ENCODE measurements around the gene GPC6.

GPC6 gene

DNA sequence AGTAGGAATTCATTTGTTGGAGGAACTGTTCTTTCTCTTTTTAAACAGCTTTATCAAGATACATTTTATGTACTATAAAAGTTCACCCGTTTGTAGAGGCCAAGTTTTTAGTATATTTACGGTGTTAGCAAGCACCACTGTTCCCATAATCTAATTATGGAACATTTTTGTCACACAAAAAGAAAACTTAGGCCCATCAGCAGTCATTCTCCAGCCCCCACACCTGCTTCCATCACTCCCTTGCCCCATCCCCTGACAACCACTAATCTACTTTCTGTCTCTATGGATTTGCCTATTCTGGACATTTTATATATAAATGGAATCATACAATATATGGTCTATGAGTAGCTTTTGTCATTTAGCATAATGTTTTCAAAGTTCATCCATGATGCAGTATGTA is 787.9 kb downstream of the GPC6 start:
- no peak for DNase-seq (ENCODE audit: low read depth in 4 of 4, low spot score in 1 of 4)

DNA sequence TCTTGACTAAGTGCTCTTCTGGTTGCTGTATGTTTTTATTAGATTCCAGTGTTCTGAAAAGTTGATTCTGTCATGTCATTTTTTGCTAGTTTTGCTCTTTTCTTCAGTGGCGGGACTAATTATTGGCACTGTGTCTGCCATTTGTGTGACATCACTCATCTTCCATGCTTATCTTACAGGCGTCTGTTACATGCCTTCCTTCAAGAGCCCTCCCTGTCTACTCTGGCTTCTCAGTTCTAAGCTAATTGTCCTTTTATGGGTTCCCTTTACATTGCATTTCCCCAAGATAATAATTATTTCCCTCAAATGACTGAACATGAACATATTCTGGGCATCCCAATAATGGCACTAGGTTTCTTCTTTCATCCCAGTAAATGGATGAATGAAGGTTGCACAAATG is 793.8 kb downstream of the GPC6 start:
- no peak for DNase-seq (ENCODE audit: low read depth in 4 of 4, low spot score in 1 of 4)

DNA sequence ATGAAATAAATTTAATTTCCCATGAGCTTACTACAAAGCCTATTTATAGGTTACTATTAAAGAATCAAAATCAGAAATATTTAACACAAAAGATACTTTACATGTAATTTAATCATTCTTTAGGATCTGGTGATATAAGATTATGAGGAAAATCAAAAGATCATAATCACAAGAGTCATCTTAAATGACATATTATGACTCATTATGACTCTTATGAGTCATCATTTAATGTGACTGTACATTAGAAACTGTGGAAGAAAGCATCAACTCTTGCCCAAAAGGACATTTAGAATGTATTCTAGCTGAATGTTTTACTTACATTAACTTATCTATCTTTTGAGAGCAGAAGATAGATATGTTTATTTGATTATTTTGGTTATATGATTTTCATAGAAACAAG is 794.2 kb downstream of the GPC6 start:
- no peak for DNase-seq (ENCODE audit: low read depth in 4 of 4, low spot score in 1 of 4)

DNA sequence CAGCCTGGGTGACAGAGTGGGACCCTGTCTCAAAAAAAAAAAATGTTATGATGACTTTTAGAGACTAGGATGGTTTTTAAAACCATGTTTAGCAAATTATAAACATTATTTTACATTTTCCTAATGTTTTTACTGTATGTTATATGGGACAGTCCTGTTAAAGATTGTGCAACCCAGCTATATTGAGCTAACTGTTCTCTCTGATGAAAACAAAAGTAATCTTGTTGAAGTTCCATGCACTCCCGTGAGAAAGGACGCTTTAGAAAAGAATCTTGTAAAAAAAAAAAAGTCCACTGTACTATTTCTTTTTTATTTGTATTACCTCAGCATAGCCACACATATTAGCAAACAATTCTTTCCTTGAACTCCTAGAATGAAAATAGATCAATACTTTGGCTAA is 801.6 kb downstream of the GPC6 start:
- DNase-seq (ENCODE audit: low read depth in 4 of 4, low spot score in 1 of 4) = no peak

DNA sequence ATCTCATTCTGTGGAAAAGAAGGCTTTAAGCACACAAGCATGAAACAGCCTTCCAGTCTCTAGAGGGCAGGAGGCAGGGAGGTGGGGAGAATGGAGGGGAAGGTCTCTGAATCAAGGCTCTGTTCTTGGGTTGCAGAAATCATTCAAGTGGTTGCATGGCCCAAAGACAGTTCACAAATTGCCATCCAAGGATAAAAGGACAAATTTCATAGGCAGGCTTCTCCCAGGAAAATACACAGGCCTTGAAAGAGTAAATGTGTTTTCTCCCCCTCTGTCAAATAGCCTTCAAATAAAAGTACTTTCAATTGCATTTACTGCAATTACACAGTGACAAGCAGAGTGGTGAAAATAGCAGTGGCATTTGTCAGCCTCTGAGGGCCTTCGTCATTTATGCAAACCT is 802.0 kb downstream of the GPC6 start:
- no peak for DNase-seq (ENCODE audit: low read depth in 4 of 4, low spot score in 1 of 4)

DNA sequence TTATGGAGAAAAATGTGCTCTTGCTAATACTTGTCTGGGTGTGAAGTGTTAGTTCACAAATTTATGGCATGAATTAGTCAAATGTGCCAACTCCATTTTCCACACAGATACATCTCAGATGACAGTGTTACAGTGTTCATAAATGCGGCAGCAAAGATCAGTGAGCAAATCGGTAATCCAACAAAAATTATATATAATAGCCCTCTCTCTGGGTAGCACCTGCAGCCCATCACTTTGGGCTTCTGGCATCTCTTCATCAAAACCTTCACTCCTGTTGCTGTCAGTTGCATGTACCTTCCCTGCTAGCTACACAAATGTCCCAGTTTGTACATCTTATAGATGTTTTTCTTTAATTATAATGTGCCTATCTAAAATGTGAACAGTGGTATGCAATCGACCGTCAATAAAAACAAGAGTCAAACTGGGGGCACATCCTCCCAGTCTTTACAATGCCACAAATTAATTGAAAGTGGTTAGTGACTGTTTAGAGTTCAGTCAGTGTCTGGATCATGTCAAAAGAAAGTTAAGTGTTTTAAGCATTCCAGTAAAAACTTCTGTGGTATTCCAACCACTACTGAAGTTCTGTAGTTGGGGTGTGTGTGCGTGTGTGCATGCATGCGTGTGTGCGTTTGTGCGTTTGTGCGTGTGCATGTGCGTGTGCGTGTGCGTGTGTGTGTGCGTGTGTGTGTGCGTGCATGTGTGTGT is 804.0 kb downstream of the GPC6 start:
- DNase-seq (ENCODE audit: low read depth in 4 of 4, low spot score in 1 of 4) = no peak

DNA sequence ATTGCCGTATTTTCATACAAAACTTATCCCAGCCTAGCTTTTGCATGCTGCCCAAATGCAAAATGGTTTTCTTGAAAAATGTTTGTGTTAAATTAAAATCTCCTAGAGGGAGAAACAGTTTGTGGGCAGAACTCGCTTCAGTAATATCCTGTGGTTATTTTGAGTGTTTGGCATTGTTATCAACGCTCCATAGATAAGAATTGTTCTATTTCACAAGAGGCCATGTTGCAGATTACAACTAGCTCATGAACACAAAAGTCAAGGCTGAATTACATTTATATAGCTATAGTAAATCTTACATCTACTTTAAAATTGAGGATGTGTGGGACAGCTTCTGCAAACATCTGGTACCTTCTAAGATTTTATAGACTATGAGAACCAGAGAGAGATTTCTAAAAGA is 805.0 kb downstream of the GPC6 start:
- DNase-seq (ENCODE audit: low read depth in 4 of 4, low spot score in 1 of 4) = no peak

DNA sequence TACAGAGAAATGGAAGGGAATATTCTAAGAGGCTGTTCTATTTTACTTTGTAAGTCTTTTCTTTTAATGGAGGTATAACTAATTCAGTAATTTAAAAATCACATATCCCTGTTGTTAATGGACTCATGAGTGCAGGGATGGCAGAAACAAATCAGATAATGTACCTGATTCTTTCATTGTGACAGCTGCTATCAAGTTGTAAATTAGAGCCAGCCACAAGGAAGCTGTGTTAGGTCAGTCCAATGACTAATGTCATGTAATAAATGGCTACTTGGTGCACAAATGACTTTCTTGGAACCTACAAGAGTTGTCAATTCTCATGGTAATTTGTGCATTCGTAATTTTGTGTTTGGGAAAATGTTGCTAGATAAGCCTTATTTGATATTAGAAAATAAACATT is 806.5 kb downstream of the GPC6 start:
- DNase-seq (ENCODE audit: low read depth in 4 of 4, low spot score in 1 of 4) = no peak

DNA sequence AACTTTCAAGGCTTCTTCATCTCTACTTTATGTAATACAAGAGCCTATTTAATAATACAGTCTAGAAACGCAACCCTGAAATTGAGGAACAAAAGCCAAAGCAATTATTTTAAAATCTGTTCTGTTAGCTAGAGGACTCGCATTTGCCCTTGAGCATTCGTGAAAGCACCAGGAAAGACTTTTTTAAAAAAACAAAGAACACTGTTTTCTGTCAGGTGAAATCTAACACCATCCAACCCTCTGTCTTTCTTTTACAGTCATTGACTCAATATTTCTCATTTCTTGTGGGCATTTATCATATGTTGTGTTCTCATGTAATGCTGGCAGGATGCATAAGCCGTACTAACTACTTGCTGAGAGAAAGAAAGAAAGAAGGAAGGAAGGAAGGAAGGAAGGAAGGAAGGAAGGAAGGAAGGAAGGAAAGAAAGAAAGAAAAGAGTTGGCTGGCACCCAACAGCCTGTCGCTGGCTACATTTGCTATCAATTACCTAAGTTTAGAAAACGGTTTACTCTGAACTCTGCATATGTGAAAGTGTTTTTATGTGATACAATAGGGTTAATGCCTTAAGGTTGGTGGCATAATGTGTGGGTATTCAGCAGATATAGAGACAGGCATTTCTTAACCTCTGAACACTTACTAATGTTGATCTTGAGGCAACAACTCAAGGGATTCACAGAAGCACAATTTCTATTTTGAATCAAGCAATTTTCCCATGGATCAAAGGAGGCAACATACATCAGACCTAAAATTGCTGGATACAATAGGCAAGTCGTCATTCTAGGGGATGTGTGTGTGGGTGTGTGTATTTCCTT is 807.4 kb downstream of the GPC6 start:
- DNase-seq (ENCODE audit: low read depth in 4 of 4, low spot score in 1 of 4) = no peak

DNA sequence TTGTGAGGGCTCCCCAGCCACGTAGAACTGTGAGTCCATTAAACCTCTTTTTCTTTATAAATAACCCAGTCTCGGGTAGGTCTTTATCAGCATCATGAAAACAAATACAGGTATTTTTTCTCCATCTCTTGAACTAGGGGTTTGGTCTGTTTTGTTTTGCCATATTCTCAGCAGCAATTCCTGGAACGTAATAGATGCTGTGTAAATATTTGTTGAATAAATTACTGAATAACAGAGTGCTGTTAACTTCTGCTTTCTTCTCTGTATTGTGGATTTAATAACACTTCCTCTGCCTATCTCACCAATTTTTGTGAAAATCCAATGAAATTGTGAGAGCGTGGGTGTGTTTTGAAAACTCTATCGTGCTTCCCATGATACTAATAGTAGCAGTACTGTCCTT is 823.4 kb downstream of the GPC6 start:
- no peak for DNase-seq (ENCODE audit: low read depth in 4 of 4, low spot score in 1 of 4)

DNA sequence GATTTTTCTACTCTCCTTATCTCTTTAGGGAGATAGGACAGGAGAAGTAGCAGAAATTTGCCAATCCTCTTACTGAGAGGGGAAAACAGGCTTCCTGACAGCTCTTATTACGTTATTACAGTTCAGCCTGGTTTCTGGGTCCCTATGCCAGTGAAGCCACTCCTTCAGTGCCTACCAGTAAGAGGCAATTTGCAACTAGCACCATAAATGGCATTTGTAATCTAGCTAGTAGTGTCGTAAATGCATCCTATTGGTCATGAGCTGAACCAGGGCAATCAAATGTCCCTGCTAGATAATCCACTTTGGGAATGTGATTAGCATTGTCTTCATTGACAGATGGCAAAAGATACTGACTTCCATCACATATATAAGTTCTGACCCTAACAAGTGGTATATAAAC is 824.1 kb downstream of the GPC6 start:
- DNase-seq (ENCODE audit: low read depth in 4 of 4, low spot score in 1 of 4) = no peak

DNA sequence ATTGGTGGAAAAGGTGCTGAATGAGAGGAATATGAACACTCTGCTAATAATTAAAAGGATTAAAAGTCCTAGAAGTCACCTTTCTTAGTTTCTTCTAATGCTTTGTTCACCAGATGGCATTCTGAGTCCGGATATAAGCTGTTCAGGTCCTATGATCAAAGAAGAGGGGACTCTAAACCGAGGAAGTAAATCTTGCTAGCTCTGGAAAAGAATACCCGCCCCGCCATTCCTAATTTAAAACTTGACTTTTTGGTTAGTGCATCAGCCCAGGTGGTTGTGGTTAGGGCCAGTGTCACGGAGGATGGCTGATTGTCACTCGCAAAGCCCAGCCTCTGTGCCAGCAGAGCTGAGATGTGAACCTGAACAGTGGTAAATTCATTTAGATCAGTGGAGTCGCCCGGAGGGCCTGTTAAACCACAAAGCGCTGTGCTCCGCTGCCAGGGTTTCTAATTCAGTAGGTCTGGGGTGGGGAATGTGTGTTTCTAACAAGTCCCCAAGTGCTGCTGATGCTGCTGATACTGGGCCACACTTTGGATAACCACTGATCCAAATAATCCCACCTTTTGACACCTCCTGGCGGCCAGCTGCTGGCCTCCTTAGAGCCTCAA is 827.5 kb downstream of the GPC6 start:
- DNase-seq (ENCODE audit: low read depth in 4 of 4, low spot score in 1 of 4) = no peak

DNA sequence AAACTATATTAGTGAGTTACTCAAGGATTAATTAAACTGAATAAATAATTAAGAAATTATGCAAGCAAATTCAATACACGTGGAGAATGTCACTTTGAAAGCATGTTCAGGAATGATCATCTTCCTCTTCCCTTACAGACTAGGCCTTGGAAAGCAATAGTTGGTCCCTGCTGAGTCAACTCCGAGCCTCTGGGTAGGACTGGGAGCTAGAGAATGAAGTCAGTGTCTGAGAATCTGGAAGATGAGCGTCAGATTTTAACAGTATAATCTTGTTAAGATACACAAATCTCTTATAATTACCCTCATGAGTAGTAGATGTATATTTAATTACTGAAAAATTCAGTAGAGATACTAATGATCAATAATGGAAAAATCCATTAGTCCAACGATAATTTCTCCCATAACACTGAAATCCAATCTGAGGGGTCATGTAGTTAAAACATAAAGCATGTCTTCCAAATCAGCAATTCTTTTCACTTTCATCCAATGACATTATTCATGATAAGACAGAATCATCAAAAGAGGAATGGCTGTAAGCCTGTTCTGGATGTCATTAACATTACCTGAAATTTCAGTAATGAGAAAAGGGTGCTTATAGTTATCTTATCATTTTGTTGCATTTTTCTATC is 829.9 kb downstream of the GPC6 start:
- DNase-seq (ENCODE audit: low read depth in 4 of 4, low spot score in 1 of 4) = no peak

DNA sequence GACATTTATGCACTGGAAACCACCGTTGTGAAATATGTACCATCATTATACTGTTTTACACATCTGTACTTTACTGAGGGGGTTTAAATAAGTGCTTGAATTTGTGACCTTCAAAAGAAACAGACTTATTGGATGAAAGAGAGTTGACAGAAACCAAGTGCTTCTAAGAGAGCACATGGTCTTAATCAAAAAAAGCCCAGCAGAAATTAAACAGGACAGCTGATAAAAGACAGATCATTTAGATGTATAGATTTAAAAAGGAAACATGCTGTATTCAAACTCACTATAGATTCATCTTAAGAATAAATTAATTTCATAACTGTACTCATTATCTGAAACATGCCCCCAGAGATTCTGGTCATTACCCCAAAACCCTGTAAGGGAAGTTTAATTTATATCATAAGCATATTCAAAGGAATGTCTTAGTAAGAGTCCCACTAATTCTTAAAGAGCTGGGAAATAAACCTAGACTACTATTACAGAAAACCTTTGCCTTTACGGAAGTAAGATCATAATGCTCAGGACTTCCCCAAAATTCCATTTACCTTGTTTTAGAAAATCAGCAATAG is 831.1 kb downstream of the GPC6 start:
- no peak for DNase-seq (ENCODE audit: low read depth in 4 of 4, low spot score in 1 of 4)

DNA sequence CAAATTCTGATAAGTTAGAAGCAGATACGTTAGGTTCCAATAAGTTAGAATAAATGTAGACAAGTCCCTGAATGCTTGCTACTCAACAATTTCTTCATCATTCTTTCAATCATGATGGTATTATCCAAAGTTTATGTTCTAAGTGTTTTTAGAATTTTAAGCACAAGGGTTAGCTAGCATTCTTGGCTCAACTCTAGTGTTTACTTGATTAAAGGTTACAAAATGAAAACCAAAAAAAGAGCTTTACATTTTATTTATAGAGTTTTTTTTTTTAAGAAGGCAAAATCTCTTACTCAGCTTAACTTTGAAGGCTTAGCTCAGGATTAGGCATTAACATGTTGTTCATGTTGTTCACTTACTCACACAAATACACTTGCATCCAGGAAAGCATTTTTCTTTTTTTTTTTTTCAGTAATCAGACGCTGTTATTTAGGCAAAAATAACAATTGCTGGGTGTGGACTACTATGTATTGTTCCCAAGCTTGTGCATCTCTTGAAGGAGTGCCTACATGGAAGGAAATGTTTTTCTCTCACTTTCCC is 832.3 kb downstream of the GPC6 start:
- no peak for DNase-seq (ENCODE audit: low read depth in 4 of 4, low spot score in 1 of 4)

DNA sequence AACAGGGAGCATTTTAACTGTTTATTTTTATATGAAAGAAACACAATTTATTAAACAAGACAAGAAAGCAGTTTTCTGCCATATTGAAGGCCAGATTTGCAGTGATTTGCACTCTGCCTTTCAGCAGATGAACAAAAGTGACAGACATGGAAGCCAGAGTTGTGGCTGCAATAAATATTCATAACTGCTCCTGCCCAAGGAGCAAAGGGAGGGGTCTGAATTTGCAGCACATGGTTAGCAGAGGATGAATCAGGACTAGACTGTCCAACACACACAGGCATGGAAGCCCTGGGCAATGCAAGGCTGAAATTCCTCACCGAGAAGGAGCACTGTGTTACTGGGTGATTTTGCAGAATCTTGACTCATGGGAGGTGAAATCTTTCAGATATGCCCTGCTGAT is 834.7 kb downstream of the GPC6 start:
- no peak for DNase-seq (ENCODE audit: low read depth in 4 of 4, low spot score in 1 of 4)

DNA sequence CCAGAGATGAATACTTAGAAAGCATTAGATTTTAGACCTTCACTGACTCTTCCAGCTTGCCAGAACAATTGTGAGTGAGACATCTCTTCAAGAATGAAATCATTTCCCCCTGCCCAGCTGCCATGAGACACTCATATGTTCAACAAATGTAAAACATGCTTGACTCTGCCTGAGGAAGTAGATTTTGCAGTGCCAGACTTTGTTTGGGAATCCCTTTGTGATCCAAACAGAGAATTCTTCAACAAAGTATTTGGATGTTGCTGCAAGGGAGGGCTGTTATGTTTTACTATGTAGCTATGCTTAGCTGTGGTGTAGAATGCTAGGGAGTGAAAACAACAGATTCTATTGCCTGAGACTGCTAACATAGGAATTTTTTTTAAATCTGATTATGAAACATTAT is 836.5 kb downstream of the GPC6 start:
- DNase-seq (ENCODE audit: low read depth in 4 of 4, low spot score in 1 of 4) = no peak

DNA sequence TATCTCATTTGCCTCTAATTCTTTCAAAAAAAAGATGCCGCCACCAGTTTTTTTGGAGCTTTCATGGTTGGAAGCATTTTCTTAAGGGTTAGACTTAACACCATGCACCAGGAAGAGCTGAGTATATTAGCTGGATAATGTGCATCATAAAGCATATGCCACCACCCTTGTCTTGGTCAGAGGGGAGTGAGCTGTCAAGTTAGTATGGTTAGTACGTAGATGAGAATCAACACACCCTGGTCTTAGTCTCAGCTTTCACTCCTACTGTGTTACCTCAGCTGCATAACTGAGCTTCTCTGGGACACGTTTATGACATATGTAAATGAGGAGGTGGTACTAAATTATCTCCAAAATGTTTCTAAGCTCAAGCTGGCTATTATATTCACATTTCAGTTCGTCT is 837.2 kb downstream of the GPC6 start:
- DNase-seq (ENCODE audit: low read depth in 4 of 4, low spot score in 1 of 4) = no peak

DNA sequence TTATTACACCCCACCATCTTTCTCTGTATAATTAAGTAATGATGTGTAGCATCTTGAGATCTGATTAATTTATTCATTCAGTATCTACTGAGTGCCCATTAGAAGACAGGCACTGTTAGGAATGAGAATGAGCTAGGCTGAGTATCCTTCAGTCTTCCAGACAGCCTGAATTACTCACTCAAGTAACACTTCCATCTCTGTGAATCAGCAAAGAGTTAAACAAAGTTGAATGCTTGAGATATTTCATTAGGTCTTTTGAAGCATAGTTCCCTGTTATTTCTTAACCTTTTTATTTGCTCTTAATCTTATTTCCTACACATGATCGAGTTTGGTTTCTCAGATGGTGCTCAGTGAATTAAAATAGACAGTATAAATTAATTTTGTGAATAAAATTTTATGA is 839.1 kb downstream of the GPC6 start:
- DNase-seq (ENCODE audit: low read depth in 4 of 4, low spot score in 1 of 4) = no peak

DNA sequence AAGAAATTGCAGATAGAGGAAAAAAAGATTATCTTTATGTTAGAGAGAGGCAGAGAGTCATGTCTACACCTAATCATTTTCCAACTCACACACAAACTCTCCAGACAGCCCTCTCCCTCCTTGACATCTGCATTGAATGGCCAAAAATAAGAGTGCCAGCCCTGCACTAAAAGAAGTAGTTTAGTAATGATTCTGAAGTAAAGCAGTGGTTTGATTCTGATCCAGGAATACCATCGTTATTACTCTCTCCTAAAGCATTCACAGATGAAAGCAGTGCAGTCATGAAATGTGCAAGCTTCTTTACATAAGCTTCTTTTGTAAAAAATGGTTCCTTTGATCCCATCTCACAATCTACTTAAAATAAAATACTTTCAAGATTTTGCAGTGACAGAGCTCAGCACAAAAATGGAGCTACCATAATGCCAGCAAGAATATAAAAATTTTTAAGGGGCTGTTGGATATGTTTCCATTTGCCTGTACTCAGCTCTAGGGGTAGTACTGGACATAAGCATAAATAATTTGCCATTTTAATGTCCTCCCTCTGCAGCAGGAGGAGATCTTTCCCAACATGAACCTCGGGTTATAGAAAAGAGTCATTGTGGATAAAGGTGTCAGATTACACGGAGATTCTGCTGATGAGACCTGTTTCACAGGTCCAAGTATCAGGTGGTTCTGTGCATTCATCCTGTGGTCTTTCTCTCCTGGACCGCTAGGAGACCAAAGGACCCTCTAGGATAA is 846.6 kb downstream of the GPC6 start:
- no peak for DNase-seq (ENCODE audit: low read depth in 4 of 4, low spot score in 1 of 4)

DNA sequence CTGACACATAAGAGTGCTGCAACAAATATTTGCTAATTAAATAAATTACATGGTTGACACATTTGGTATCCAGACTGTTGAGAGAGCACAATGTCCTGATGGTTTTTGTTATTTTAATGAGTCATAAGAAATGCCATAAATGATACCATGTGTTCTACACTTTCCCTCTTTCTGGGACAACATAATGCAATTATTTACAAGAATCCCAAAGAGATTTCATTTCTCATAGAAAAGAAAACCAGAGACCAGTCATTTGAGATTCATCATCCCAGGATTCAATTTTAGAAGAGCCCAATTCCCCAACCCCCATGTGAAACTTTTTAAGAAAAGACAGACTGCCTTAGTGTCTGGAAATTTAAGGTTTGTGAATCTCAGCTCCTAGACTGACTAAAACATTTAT is 853.3 kb downstream of the GPC6 start:
- no peak for DNase-seq (ENCODE audit: low read depth in 4 of 4, low spot score in 1 of 4)
